ENCODE results near the gene DOLK. TPM values are rescaled to one million over a fixed set of nuclear protein-coding genes. Genes with fewer than 3 reads are reported as not detected.

The DOLK gene
- polyA plus RNA-seq, 3 donors, result 0.76 to 8.5 (median 7.0) TPM

DNA sequence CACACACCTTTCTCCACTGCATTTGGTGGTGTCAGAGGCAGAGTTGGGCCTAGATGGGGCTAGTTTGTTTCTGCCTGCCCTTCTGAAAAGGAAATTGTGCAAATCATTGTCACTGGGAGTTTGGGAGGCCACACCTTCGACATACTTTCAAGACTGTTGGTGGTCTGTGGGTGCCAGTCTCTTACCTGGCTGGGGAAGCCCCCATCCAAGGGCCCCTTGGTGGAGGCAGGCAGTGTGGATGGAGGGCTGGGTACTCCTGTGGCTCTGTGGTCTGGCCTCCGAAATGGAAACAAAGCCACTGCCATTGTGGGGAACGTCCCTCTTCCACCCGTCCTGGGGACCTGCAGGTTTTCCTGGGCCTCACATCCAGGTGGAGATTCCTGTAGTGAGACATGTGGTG is 37.5 kb downstream of the DOLK start:
- peaks cover 0 to 12% (median 0%) of the 10 kb centered on the region in 3 donors for H3K27me3 Mint-ChIP-seq (ENCODE audit: low read depth in 3 of 3)
- no peaks in the 10 kb centered on the region for H3K9me3 ChIP-seq (replicated peaks in 1 of 2; ENCODE audit: control insufficient read depth in 1 of 2, insufficient read depth in 1 of 2, low read length in 2 of 2)
- H3K36me3 ChIP-seq (replicated peaks in 1 of 2; ENCODE audit: control insufficient read depth in 1 of 2, insufficient read depth in 2 of 2, low read length in 2 of 2), result peaks cover 41 to 73% of the 10 kb centered on the region in 2 donors
- H3K4me1 Mint-ChIP-seq, result no peaks in the 10 kb centered on the region
- no peak overlapping the region for H2AFZ ChIP-seq (ENCODE audit: insufficient read depth, low read depth, low read length, poor library complexity, severe bottlenecking)
- H3K4me3 Mint-ChIP-seq, result no peak overlapping the region
- peaks cover 18% of the 10 kb centered on the region for H4K20me1 ChIP-seq (ENCODE audit: insufficient read depth, low read length)
- H3K4me2 ChIP-seq (replicated peaks; ENCODE audit: extremely low read depth, low read length, poor library complexity, severe bottlenecking), result no peak overlapping the region
- intact Hi-C loops (cut with micrococcal nuclease), result no loop called here
- H3K27ac ChIP-seq (ENCODE audit: low read depth in 1 of 2, low read length in 2 of 2), result no peak overlapping the region
- WGBS (ENCODE audit: insufficient coverage), result 94% methylated on average over 3 of the region's 4 CpGs
- no peak overlapping the region for H3K27ac Mint-ChIP-seq
- peaks cover 0 to 3% (median 0%) of the 10 kb centered on the region in 7 donors for H3K9me3 Mint-ChIP-seq
- H3K36me3 Mint-ChIP-seq, result peaks cover 47 to 66% of the 10 kb centered on the region in 2 donors
- no peaks in the 10 kb centered on the region for H3K4me1 ChIP-seq (ENCODE audit: control insufficient read depth in 1 of 2, insufficient read depth in 2 of 2, low read length in 2 of 2)
- H3K27me3 ChIP-seq (ENCODE audit: control insufficient read depth in 2 of 2, insufficient read depth in 2 of 2, low read length in 2 of 2), result no peaks in the 10 kb centered on the region
- H3K79me2 ChIP-seq (ENCODE audit: insufficient read depth, low read length), result no peaks in the 10 kb centered on the region
- TF ChIP-seq, protein P1, sequence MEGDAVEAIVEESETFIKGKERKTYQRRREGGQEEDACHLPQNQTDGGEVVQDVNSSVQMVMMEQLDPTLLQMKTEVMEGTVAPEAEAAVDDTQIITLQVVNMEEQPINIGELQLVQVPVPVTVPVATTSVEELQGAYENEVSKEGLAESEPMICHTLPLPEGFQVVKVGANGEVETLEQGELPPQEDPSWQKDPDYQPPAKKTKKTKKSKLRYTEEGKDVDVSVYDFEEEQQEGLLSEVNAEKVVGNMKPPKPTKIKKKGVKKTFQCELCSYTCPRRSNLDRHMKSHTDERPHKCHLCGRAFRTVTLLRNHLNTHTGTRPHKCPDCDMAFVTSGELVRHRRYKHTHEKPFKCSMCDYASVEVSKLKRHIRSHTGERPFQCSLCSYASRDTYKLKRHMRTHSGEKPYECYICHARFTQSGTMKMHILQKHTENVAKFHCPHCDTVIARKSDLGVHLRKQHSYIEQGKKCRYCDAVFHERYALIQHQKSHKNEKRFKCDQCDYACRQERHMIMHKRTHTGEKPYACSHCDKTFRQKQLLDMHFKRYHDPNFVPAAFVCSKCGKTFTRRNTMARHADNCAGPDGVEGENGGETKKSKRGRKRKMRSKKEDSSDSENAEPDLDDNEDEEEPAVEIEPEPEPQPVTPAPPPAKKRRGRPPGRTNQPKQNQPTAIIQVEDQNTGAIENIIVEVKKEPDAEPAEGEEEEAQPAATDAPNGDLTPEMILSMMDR (IDR thresholded peaks at IDR 0.05), result no peak
- no peak overlapping the region for H3K9ac ChIP-seq (ENCODE audit: insufficient read depth, low read length, poor library complexity, severe bottlenecking)
- DNase-seq, result no peak
- H3K4me3 ChIP-seq (replicated peaks in 1 of 3; ENCODE audit: low read depth in 2 of 3, low read length in 3 of 3), result no peak overlapping the region

GRCh38 chr9:128908372-128908771 is 39.0 kb downstream of the DOLK start:
- DNase-seq, result no peak
- intact Hi-C loops (cut with micrococcal nuclease), result no loop called here
- no peaks in the 10 kb centered on the region for H3K4me1 Mint-ChIP-seq
- H3K27ac Mint-ChIP-seq, result no peak overlapping the region
- Histone ChIP-seq H3K27ac (ENCODE audit: low read depth in 1 of 2, low read length in 2 of 2) (no peak overlapping the region), H3K4me1 (ENCODE audit: control insufficient read depth in 1 of 2, insufficient read depth in 2 of 2, low read length in 2 of 2) (no peaks in the 10 kb centered on the region), H3K9ac (ENCODE audit: insufficient read depth, low read length, poor library complexity, severe bottlenecking) (no peak overlapping the region), H2AFZ (ENCODE audit: insufficient read depth, low read depth, low read length, poor library complexity, severe bottlenecking) (no peak overlapping the region), H3K27me3 (ENCODE audit: control insufficient read depth in 2 of 2, insufficient read depth in 2 of 2, low read length in 2 of 2) (no peaks in the 10 kb centered on the region), H3K4me3 (replicated peaks in 1 of 3; ENCODE audit: low read depth in 2 of 3, low read length in 3 of 3) (no peak overlapping the region), H3K9me3 (replicated peaks in 1 of 2; ENCODE audit: control insufficient read depth in 1 of 2, insufficient read depth in 1 of 2, low read length in 2 of 2) (no peaks in the 10 kb centered on the region), H3K36me3 (replicated peaks in 1 of 2; ENCODE audit: control insufficient read depth in 1 of 2, insufficient read depth in 2 of 2, low read length in 2 of 2) (peaks cover 35 to 65% of the 10 kb centered on the region in 2 donors), H3K4me2 (replicated peaks; ENCODE audit: extremely low read depth, low read length, poor library complexity, severe bottlenecking) (no peak overlapping the region), H4K20me1 (ENCODE audit: insufficient read depth, low read length) (peaks cover 13% of the 10 kb centered on the region), H3K79me2 (ENCODE audit: insufficient read depth, low read length) (no peaks in the 10 kb centered on the region)
- no peak overlapping the region for H3K4me3 Mint-ChIP-seq
- peaks cover 0 to 12% (median 0%) of the 10 kb centered on the region in 3 donors for H3K27me3 Mint-ChIP-seq (ENCODE audit: low read depth in 3 of 3)
- H3K9me3 Mint-ChIP-seq, result peaks cover 0 to 3% (median 0%) of the 10 kb centered on the region in 7 donors
- 94% methylated on average over 24 of the region's 24 CpGs for WGBS (ENCODE audit: insufficient coverage)
- peaks cover 46 to 64% of the 10 kb centered on the region in 2 donors for H3K36me3 Mint-ChIP-seq
- TF ChIP-seq, protein P1 (IDR thresholded peaks at IDR 0.05), result no peak
